CD14-positive monocyte (primary cell): Measurements from ENCODE around the gene CSTPP1. TPM values are rescaled to one million over a fixed set of nuclear protein-coding genes. Genes with fewer than 3 reads are reported as not detected.

Experiments
- DNase-seq, 3 donors: peaks; one replicate each; pipeline ENCODE4 v3.0.0-alpha.2; 2011 to 2022
- H2AFZ ChIP-seq: 2 replicates; pipeline ENCODE4 v1.6.0; 2012; ENCODE audit warnings: mild to moderate bottlenecking, low read depth, low read length, inconsistent platforms; ENCODE audit not compliant: insufficient read depth, poor library complexity, severe bottlenecking
- H3K27ac ChIP-seq, 2 donors: 1 replicate in 1 of 2; 2 replicates in 1 of 2; pipeline ENCODE4 v1.5.1; 2012 to 2013; ENCODE audit warnings: low read length in 2 of 2, control low read depth in 1 of 2, inconsistent platforms in 1 of 2, low read depth in 1 of 2, mild to moderate bottlenecking in 1 of 2
- H3K27me3 ChIP-seq, 2 donors: one replicate each; pipeline versions ENCODE4 v1.6.0 to v1.6.1; 2011 to 2013; ENCODE audit warnings: low read length in 2 of 2; ENCODE audit not compliant: control insufficient read depth in 2 of 2, insufficient read depth in 2 of 2
- H3K36me3 ChIP-seq, 2 donors: replicated peaks in 1 of 2; 1 replicate in 1 of 2; 2 replicates in 1 of 2; pipeline versions ENCODE4 v1.5.1 to v1.6.1; 2012 to 2013; ENCODE audit warnings: low read length in 2 of 2, control low read depth in 1 of 2, inconsistent platforms in 1 of 2, mild to moderate bottlenecking in 1 of 2; ENCODE audit not compliant: insufficient read depth in 2 of 2, control insufficient read depth in 1 of 2
- H3K4me1 ChIP-seq, 2 donors: 1 replicate in 1 of 2; 2 replicates in 1 of 2; pipeline versions ENCODE4 v1.5.1 to v1.6.1; 2012 to 2013; ENCODE audit warnings: low read length in 2 of 2, control low read depth in 1 of 2, inconsistent platforms in 1 of 2, mild to moderate bottlenecking in 1 of 2, moderate library complexity in 1 of 2; ENCODE audit not compliant: insufficient read depth in 2 of 2, control insufficient read depth in 1 of 2
- H3K4me2 ChIP-seq: replicated peaks from 2 replicates; pipeline ENCODE3; 2012; ENCODE audit warnings: low read length, moderate library complexity, mild to moderate bottlenecking; ENCODE audit not compliant: poor library complexity, severe bottlenecking; ENCODE audit errors: extremely low read depth
- H3K4me3 ChIP-seq, 3 experiments: fragments of 200-600 bp in 1 of 3; sonication (generic) in 1 of 3; replicated peaks in 1 of 3; 1 replicate in 2 of 3; 2 replicates in 1 of 3; pipeline ENCODE4 v1.5.1; 2011 to 2013; ENCODE audit warnings: low read length in 3 of 3, mild to moderate bottlenecking in 3 of 3, control low read depth in 2 of 3, low read depth in 2 of 3, inconsistent platforms in 1 of 3, moderate library complexity in 1 of 3
- H3K79me2 ChIP-seq: 2 replicates; pipeline ENCODE4 v1.6.0; 2012; ENCODE audit warnings: mild to moderate bottlenecking, control low read depth, inconsistent platforms, low read length, moderate library complexity; ENCODE audit not compliant: insufficient read depth
- H3K9ac ChIP-seq: 2 replicates; pipeline ENCODE4 v1.6.0; 2017; ENCODE audit warnings: low read length, mild to moderate bottlenecking; ENCODE audit not compliant: insufficient read depth, poor library complexity, severe bottlenecking
- H3K9me3 ChIP-seq, 2 donors: replicated peaks in 1 of 2; 1 replicate in 1 of 2; 2 replicates in 1 of 2; pipeline versions ENCODE4 v1.5.1 to v1.6.1; 2012 to 2013; ENCODE audit warnings: low read length in 2 of 2, control low read depth in 1 of 2; ENCODE audit not compliant: control insufficient read depth in 1 of 2, insufficient read depth in 1 of 2
- H4K20me1 ChIP-seq: 2 replicates; pipeline ENCODE4 v1.6.0; 2012; ENCODE audit warnings: mild to moderate bottlenecking, low read length, control low read depth, moderate library complexity; ENCODE audit not compliant: insufficient read depth
- H3K27ac Mint-ChIP-seq, 7 donors: one replicate each; pipeline ENCODE4 v1.8.0; 2020; ENCODE audit warnings: mild to moderate bottlenecking in 7 of 7, mixed read lengths in 7 of 7, moderate library complexity in 6 of 7, inconsistent platforms in 2 of 7
- H3K27me3 Mint-ChIP-seq, 3 donors: one replicate each; pipeline ENCODE4 v1.8.0; 2021 to 2022; ENCODE audit warnings: low read depth in 3 of 3, mild to moderate bottlenecking in 3 of 3, mixed read lengths in 3 of 3, moderate library complexity in 3 of 3, inconsistent platforms in 1 of 3
- H3K36me3 Mint-ChIP-seq, 2 donors: one replicate each; pipeline ENCODE4 v1.8.0; 2020; ENCODE audit warnings: mixed read lengths in 2 of 2, inconsistent platforms in 1 of 2, mild to moderate bottlenecking in 1 of 2
- H3K4me1 Mint-ChIP-seq: one replicate; pipeline ENCODE4 v1.8.0; 2020; ENCODE audit warnings: mild to moderate bottlenecking, mixed read lengths
- H3K4me3 Mint-ChIP-seq, 2 donors: one replicate each; pipeline ENCODE4 v1.8.0; 2020; ENCODE audit warnings: mild to moderate bottlenecking in 2 of 2, mixed read lengths in 2 of 2, moderate library complexity in 1 of 2
- H3K9me3 Mint-ChIP-seq, 7 donors: one replicate each; pipeline ENCODE4 v1.8.0; 2020 to 2022; ENCODE audit warnings: mixed read lengths in 7 of 7, mild to moderate bottlenecking in 6 of 7, moderate library complexity in 6 of 7, inconsistent platforms in 2 of 7
- CTCF ChIP-seq: fragments of 200-600 bp; IDR thresholded peaks from one replicate; pipeline ENCODE4 v1.8.0; 2022; ENCODE audit warnings: antibody characterized with exemption, mild to moderate bottlenecking
- WGBS: methylation state at CpG from one replicate; pipeline ENCODE4 v1.1.5; 2013; ENCODE audit warnings: missing lambda C conversion rate; ENCODE audit not compliant: insufficient coverage; 5-methylcytosine and 5-hydroxymethylcytosine counted together
- intact Hi-C, 2 donors: fragments of 100-400 bp; cut with micrococcal nuclease; formaldehyde crosslinking; loops; one replicate each; pipeline versions ENCODE4 v1.15.0 to v1.15.1; 2023
- polyA plus RNA-seq, 3 donors: library from polyadenylated mRNA; depleted of rRNA in 1 of 3; unstranded in 2 of 3; stranded (reverse) in 1 of 3; fragments of 300-500 nt in 2 of 3; fragments of >200 nt in 1 of 3; fragmentation: Illumina TruSeq in 2 of 3; gene quantifications; 1 replicate in 2 of 3; 2 replicates in 1 of 3; pipeline ENCODE4 v1.2.3, GENCODE V29; 2012 to 2021

Gene CSTPP1
- polyA plus RNA-seq, 3 donors, result 4.5 to 6.5 (median 5.9) TPM

DNA sequence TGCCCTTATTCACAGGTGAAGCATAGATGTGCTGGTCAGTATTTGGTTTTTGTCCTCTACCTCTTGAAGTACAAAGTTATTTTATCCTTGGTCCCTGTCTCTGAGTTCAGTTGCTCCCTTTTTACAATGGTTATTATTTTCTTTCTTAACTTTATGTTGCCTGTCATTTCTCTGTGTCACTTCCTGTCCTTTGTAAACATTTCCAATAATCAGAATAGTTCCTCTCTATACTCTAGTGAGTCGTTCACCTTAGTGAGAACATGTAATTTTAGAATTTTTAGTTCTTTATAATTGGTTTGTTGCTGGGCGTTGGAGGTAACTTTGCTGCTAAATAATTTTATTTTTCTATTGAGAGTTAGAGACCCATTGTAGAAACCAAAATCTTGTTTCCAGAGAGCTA lies 16.0 kb downstream of the CSTPP1 start:
- no peaks in the 10 kb centered on the region for H3K79me2 ChIP-seq
- H3K4me1 ChIP-seq, result peaks cover 4 to 8% of the 10 kb centered on the region in 2 donors
- Mint-ChIP-seq H3K27ac (peak overlapping the region in 3 of 7 donors; percentile 24 to 36 (median 25)), H3K36me3 (no peaks in the 10 kb centered on the region), H3K4me3 (no peak overlapping the region), H3K9me3 (no peaks in the 10 kb centered on the region), H3K4me1 (peaks cover 16% of the 10 kb centered on the region), H3K27me3 (no peaks in the 10 kb centered on the region)
- TF ChIP-seq CTCF, result no peak
- no peak overlapping the region for H3K27ac ChIP-seq
- no CpG with 5 or more reads among the region's 2 CpGs for WGBS
- H3K9me3 ChIP-seq, result no peaks in the 10 kb centered on the region
- no peaks in the 10 kb centered on the region for H3K36me3 ChIP-seq
- no peak overlapping the region for H3K9ac ChIP-seq
- H2AFZ ChIP-seq, result no peak overlapping the region
- no peak overlapping the region for H3K4me2 ChIP-seq
- H3K4me3 ChIP-seq, result no peak overlapping the region
- no peaks in the 10 kb centered on the region for H3K27me3 ChIP-seq
- no peak for DNase-seq
- intact Hi-C loops, result no loop called here
- no peaks in the 10 kb centered on the region for H4K20me1 ChIP-seq

GRCh38 chr11:46953093-46953492 lies 16.5 kb downstream of the CSTPP1 start:
- Histone ChIP-seq H2AFZ (no peak overlapping the region), H3K27ac (no peak overlapping the region), H3K4me1 (peaks cover 4 to 8% of the 10 kb centered on the region in 2 donors), H3K27me3 (no peaks in the 10 kb centered on the region), H3K79me2 (no peaks in the 10 kb centered on the region), H3K4me3 (no peak overlapping the region), H4K20me1 (no peaks in the 10 kb centered on the region), H3K9me3 (no peaks in the 10 kb centered on the region), H3K9ac (no peak overlapping the region), H3K4me2 (no peak overlapping the region), H3K36me3 (no peaks in the 10 kb centered on the region)
- H3K27me3 Mint-ChIP-seq, result no peaks in the 10 kb centered on the region
- H3K36me3 Mint-ChIP-seq, result no peaks in the 10 kb centered on the region
- H3K4me3 Mint-ChIP-seq, result no peak overlapping the region
- intact Hi-C loops, result no loop called here
- TF ChIP-seq CTCF, result no peak
- no peak for DNase-seq
- 92% methylated on average over 4 of the region's 5 CpGs for WGBS
- H3K27ac Mint-ChIP-seq, result peak overlapping the region in 3 of 7 donors; percentile 25 to 60 (median 39)
- H3K4me1 Mint-ChIP-seq, result peaks cover 16% of the 10 kb centered on the region
- H3K9me3 Mint-ChIP-seq, result no peaks in the 10 kb centered on the region
